Fibroblast of lung (primary cell): ENCODE results near the gene COL4A2. TPM values are rescaled to one million over a fixed set of nuclear protein-coding genes. Genes with fewer than 3 reads are reported as not detected.

Experiments
- DNase-seq, 2 donors: peaks; one replicate each; pipeline versions ENCODE4 v3.0.0 to v3.0.0-alpha.2; 2010; ENCODE audit warnings: low read depth in 2 of 2
- H2AFZ ChIP-seq: 2 replicates; pipeline ENCODE4 v1.5.1; 2012; ENCODE audit warnings: low read length, control low read depth, inconsistent platforms
- H3K27ac ChIP-seq: 2 replicates; pipeline ENCODE4 v1.5.1; 2011; ENCODE audit warnings: low read length, control low read depth; ENCODE audit not compliant: insufficient read depth
- H3K27me3 ChIP-seq: 2 replicates; pipeline ENCODE4 v1.5.1; 2011; ENCODE audit warnings: mild to moderate bottlenecking, low read length; ENCODE audit not compliant: control insufficient read depth, insufficient read depth
- H3K36me3 ChIP-seq: 2 replicates; pipeline ENCODE4 v1.5.1; 2011; ENCODE audit warnings: low read length; ENCODE audit not compliant: control insufficient read depth, insufficient read depth
- H3K4me1 ChIP-seq: 2 replicates; pipeline ENCODE4 v1.5.1; 2011; ENCODE audit warnings: low read length; ENCODE audit not compliant: control insufficient read depth, insufficient read depth; ENCODE audit errors: extremely low read depth
- H3K4me2 ChIP-seq: 2 replicates; pipeline ENCODE4 v1.5.1; 2011; ENCODE audit warnings: low read length, control low read depth; ENCODE audit not compliant: insufficient read depth; ENCODE audit errors: extremely low read depth
- H3K4me3 ChIP-seq, 4 experiments: fragments of 200-600 bp in 1 of 4; sonication (generic) in 1 of 4; replicated peaks in 1 of 4; 2 replicates each; pipeline ENCODE4 v1.5.1; 2011 to 2016; ENCODE audit warnings: low read length in 4 of 4, low read depth in 3 of 4, mild to moderate bottlenecking in 3 of 4, control low read depth in 2 of 4, inconsistent platforms in 1 of 4, mixed read lengths in 1 of 4; ENCODE audit not compliant: insufficient read depth in 1 of 4; ENCODE audit errors: control extremely low read depth in 1 of 4
- H3K79me2 ChIP-seq: 2 replicates; pipeline ENCODE4 v1.5.1; 2012; ENCODE audit warnings: mild to moderate bottlenecking, low read length, inconsistent platforms; ENCODE audit not compliant: control insufficient read depth, insufficient read depth
- H3K9ac ChIP-seq: 2 replicates; pipeline ENCODE4 v1.5.1; 2011; ENCODE audit warnings: mild to moderate bottlenecking, low read length, control low read depth; ENCODE audit not compliant: insufficient read depth
- H3K9me3 ChIP-seq: 2 replicates; pipeline ENCODE4 v1.5.1; 2012; ENCODE audit warnings: low read depth, low read length; ENCODE audit not compliant: control insufficient read depth, insufficient read depth
- H4K20me1 ChIP-seq: 2 replicates; pipeline ENCODE4 v1.5.1; 2011; ENCODE audit warnings: low read length; ENCODE audit not compliant: control insufficient read depth, insufficient read depth; ENCODE audit errors: extremely low read depth
- EZH2 ChIP-seq: IDR thresholded peaks from 2 replicates; pipeline ENCODE4 v1.5.1; 2012; ENCODE audit warnings: low read length, control low read depth, mild to moderate bottlenecking; ENCODE audit errors: missing control alignments
- polyA plus RNA-seq, 2 donors: library from polyadenylated mRNA; depleted of rRNA in 1 of 2; stranded (reverse) in 1 of 2; unstranded in 1 of 2; fragments of >200 nt; gene quantifications; 2 replicates each; pipeline ENCODE4 v1.2.1, GENCODE V29; 2011 to 2012; ENCODE audit warnings: missing spikeins in 1 of 2
- total RNA-seq: library from RNA; depleted of rRNA; stranded (reverse); fragments of >200 nt; gene quantifications from 2 replicates; pipeline ENCODE4 v1.2.1, GENCODE V29; 2014
- TF ChIP-seq, protein P1 (sequence below), 2 donors: IDR thresholded peaks in 1 of 2; conservative IDR thresholded peaks in 1 of 2; 1 replicate in 1 of 2; 2 replicates in 1 of 2; pipeline ENCODE4 v1.5.1; 2011 to 2012; ENCODE audit warnings: low read length in 2 of 2, control low read depth in 1 of 2, inconsistent platforms in 1 of 2, low read depth in 1 of 2, mild to moderate bottlenecking in 1 of 2

The COL4A2 gene
- total and polyA plus RNA-seq, 2 donors (not counting 1 experiment from before 2014, with no cell fraction given), result 93.1 to 463 TPM

DNA sequence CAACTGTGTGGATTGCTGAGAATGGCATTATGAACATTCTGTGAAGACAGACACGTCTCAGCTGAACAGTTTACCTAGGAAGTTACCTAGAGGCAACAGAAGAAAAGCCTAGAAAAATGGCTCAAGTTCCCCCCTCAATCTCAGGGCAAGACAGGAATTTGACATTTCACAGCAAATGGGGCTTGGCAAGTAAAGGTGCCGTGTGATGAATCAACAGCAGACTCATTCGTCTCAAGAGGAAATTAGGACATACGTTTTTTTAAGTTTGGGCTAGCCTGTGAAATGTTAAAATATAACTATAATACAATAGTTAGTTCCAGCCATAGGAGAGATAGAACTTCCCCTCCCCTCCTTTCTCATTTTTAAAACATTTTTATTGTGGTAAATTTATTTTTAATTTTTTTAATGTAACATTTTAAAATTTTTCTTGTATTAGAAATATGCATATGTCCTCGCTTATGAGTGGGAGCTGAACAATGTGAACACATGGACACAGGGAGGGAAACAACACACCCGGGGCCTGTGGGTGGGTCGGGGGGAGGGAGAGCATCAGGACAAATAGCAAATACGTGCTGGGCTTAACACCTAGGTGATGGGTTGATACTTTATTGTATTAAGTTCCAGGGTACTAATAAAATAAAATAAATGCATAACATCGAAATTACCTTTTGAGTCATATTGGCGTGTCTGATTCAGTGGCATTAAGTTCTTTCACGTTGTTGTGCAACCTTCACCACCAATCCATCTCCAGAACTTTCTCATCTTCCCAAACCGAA is 116.0 kb downstream of the COL4A2 start:
- Histone ChIP-seq H3K4me1 (peaks cover 25% of the 10 kb centered on the region), H4K20me1 (no peaks in the 10 kb centered on the region), H3K36me3 (peaks cover 1% of the 10 kb centered on the region), H3K27ac (peak overlapping the region; percentile 54), H3K27me3 (no peaks in the 10 kb centered on the region), H3K79me2 (peaks cover 2% of the 10 kb centered on the region), H3K9ac (no peak overlapping the region), H3K9me3 (no peaks in the 10 kb centered on the region), H3K4me3 (no peak overlapping the region), H2AFZ (no peak overlapping the region), H3K4me2 (no peak overlapping the region)
- peak in 1 of 2 donors; percentile 71 for DNase-seq
- no peak for TF ChIP-seq EZH2
- TF ChIP-seq, protein P1, sequence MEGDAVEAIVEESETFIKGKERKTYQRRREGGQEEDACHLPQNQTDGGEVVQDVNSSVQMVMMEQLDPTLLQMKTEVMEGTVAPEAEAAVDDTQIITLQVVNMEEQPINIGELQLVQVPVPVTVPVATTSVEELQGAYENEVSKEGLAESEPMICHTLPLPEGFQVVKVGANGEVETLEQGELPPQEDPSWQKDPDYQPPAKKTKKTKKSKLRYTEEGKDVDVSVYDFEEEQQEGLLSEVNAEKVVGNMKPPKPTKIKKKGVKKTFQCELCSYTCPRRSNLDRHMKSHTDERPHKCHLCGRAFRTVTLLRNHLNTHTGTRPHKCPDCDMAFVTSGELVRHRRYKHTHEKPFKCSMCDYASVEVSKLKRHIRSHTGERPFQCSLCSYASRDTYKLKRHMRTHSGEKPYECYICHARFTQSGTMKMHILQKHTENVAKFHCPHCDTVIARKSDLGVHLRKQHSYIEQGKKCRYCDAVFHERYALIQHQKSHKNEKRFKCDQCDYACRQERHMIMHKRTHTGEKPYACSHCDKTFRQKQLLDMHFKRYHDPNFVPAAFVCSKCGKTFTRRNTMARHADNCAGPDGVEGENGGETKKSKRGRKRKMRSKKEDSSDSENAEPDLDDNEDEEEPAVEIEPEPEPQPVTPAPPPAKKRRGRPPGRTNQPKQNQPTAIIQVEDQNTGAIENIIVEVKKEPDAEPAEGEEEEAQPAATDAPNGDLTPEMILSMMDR (conservative IDR thresholded peaks at IDR 0.05 in 1 of 2, IDR thresholded peaks at IDR 0.05 in 1 of 2; ENCODE audit: low read depth in 1 of 2, low read length in 2 of 2), result no peak

- Histone ChIP-seq H2AFZ (no peak overlapping the region), H3K4me1 (peaks cover 25% of the 10 kb centered on the region), H3K9me3 (no peaks in the 10 kb centered on the region), H3K9ac (no peak overlapping the region), H3K4me3 (no peak overlapping the region), H3K4me2 (no peak overlapping the region), H4K20me1 (no peaks in the 10 kb centered on the region), H3K27ac (no peak overlapping the region), H3K27me3 (no peaks in the 10 kb centered on the region), H3K79me2 (peaks cover 2% of the 10 kb centered on the region), H3K36me3 (peaks cover 3% of the 10 kb centered on the region)
- TF ChIP-seq, protein P1 (conservative IDR thresholded peaks at IDR 0.05 in 1 of 2, IDR thresholded peaks at IDR 0.05 in 1 of 2; ENCODE audit: low read depth in 1 of 2, low read length in 2 of 2), result no peak
- no peak for TF ChIP-seq EZH2
- no peak for DNase-seq
These were observed 116.7 kb downstream of the COL4A2 start for GRCh38 chr13:110423689-110424302.

GRCh38 chr13:110424569-110425443 is 117.7 kb downstream of the COL4A2 start:
- Histone ChIP-seq H3K9me3 (no peaks in the 10 kb centered on the region), H3K4me1 (peaks cover 25% of the 10 kb centered on the region), H2AFZ (no peak overlapping the region), H3K27ac (no peak overlapping the region), H3K4me2 (no peak overlapping the region), H3K9ac (no peak overlapping the region), H3K4me3 (no peak overlapping the region), H3K36me3 (peaks cover 2% of the 10 kb centered on the region), H3K27me3 (no peaks in the 10 kb centered on the region), H4K20me1 (no peaks in the 10 kb centered on the region), H3K79me2 (no peaks in the 10 kb centered on the region)
- no peak for TF ChIP-seq EZH2
- TF ChIP-seq, protein P1 (conservative IDR thresholded peaks at IDR 0.05 in 1 of 2, IDR thresholded peaks at IDR 0.05 in 1 of 2; ENCODE audit: low read depth in 1 of 2, low read length in 2 of 2), result no peak
- DNase-seq, result no peak
